PC-3 (cell line): ENCODE data around the gene PARP16.

Experiments used
- CTCF ChIP-seq: fragments of 300-600 bp; sonication (generic); conservative IDR thresholded peaks from 2 replicates; pipeline ENCODE4 v1.5.1; 2017; ENCODE audit warnings: antibody characterized with exemption, low read depth, mild to moderate bottlenecking, low read length
- EZH2 ChIP-seq: fragments of 300-600 bp; sonication (generic); IDR thresholded peaks from one replicate; pipeline ENCODE4 v1.6.1; 2017; ENCODE audit warnings: antibody characterized with exemption, mild to moderate bottlenecking, low read length; ENCODE audit not compliant: unreplicated experiment

- TF ChIP-seq EZH2 (no peak), CTCF (no peak)
Measured at GRCh38 chr15:65309882-65310418, 23.3 kb upstream of the PARP16 start.
